ENCODE results near the gene TEX19. TPM values are rescaled to one million over a fixed set of nuclear protein-coding genes. Genes with fewer than 3 reads are reported as not detected.
"Not testable (repeated sequence)": the region's sequence is repeated elsewhere in the genome, so short reads cannot be mapped to it uniquely, and the experiment has no call there.

TEX19 gene
- total RNA-seq, 2 donors from 2014 or later: not detected

DNA sequence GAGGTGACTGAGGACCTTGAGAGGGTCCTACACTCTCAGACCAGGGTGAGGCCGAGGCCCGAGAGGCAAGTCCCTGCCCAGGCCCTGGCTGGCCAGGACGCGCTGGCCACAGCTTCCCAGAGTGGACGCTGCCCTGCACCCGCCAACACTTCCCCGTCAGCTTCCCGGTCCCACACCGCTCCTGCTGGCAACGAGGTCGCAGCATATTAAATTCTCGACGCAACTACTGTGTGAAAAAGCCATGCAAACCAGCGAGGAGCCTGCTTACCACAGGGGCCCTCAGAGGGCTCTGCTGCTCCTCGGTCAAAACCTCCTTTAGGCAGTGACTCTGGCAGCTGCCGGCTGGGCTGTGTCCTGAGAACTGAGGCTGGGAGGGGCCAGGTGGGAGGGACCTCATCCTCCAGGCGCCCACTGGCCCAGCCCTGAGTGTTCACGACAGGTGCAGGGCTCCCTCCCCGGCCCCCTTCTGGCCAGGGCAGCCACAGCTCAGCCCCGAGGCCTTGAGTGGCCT is 2.1 kb upstream of the TEX19 start:
- Histone ChIP-seq H3K9me3 (no peaks in the 10 kb centered on the region), H3K36me3 (no peaks in the 10 kb centered on the region), H3K27ac (no peak overlapping the region), H3K4me3 (no peak overlapping the region), H3K27me3 (no peaks in the 10 kb centered on the region), H3K4me1 (no peaks in the 10 kb centered on the region)
- TF ChIP-seq, protein P1, sequence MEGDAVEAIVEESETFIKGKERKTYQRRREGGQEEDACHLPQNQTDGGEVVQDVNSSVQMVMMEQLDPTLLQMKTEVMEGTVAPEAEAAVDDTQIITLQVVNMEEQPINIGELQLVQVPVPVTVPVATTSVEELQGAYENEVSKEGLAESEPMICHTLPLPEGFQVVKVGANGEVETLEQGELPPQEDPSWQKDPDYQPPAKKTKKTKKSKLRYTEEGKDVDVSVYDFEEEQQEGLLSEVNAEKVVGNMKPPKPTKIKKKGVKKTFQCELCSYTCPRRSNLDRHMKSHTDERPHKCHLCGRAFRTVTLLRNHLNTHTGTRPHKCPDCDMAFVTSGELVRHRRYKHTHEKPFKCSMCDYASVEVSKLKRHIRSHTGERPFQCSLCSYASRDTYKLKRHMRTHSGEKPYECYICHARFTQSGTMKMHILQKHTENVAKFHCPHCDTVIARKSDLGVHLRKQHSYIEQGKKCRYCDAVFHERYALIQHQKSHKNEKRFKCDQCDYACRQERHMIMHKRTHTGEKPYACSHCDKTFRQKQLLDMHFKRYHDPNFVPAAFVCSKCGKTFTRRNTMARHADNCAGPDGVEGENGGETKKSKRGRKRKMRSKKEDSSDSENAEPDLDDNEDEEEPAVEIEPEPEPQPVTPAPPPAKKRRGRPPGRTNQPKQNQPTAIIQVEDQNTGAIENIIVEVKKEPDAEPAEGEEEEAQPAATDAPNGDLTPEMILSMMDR (IDR thresholded peaks at IDR 0.05): no peak
- no peak for DNase-seq (ENCODE audit: low spot score)

DNA sequence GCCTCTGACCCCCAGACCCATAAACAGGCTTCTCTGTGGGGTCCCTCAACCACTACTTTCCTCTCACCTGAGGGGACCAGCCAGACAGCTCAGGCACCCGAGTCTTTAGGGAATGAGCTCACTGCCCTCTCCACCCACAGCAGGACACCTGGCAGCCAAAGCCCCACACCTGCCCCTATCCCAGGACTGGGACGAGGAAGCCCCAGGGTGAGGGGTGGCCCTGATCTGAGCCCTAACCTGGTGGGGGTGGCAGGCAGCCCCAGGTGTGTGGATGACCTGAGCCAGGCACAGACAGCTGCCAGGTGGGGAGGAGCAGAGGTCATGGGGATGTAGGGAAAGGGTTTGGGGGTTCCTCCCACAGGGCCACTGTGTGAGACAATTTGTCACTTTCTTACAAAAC is 1.7 kb upstream of the TEX19 start:
- TF ChIP-seq, protein P1 (IDR thresholded peaks at IDR 0.05): no peak
- no peak for DNase-seq (ENCODE audit: low spot score)
- Histone ChIP-seq H3K36me3 (no peaks in the 10 kb centered on the region), H3K4me1 (no peaks in the 10 kb centered on the region), H3K27me3 (no peaks in the 10 kb centered on the region), H3K27ac (no peak overlapping the region), H3K4me3 (no peak overlapping the region), H3K9me3 (no peaks in the 10 kb centered on the region)

DNA sequence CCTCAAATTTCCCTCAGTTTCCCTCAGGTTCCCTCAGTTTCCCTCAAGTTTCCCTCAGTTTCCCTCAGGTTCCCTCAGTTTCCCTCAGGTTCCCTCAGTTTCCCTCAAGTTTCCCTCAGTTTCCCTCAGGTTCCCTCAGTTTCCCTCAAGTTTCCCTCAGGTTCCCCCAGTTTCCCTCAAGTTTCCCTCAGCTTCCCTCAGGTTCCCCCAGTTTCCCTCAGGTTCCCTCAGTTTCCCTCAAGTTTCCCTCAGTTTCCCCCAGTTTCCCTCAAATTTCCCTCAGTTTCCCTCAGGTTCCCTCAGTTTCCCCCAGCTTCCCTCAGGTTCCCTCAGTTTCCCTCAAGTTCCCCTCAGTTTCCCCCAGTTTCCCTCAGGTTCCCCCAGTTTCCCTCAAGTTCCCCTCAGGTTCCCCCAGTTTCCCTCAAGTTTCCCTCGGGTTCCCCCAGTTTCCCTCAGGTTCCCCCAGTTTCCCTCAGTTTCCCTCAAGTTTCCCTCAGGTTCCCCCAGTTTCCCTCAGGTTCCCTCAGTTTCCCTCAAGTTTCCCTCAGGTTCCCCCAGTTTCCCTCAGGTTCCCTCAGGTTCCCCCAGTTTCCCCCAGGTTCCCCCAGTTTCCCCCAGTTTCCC is 516 bp downstream of the TEX19 start:
- H3K4me1 ChIP-seq; H3K27me3 ChIP-seq; H3K4me3 ChIP-seq; H3K27ac ChIP-seq; H3K9me3 ChIP-seq; DNase-seq (ENCODE audit: low spot score); H3K36me3 ChIP-seq: not testable (repeated sequence)

DNA sequence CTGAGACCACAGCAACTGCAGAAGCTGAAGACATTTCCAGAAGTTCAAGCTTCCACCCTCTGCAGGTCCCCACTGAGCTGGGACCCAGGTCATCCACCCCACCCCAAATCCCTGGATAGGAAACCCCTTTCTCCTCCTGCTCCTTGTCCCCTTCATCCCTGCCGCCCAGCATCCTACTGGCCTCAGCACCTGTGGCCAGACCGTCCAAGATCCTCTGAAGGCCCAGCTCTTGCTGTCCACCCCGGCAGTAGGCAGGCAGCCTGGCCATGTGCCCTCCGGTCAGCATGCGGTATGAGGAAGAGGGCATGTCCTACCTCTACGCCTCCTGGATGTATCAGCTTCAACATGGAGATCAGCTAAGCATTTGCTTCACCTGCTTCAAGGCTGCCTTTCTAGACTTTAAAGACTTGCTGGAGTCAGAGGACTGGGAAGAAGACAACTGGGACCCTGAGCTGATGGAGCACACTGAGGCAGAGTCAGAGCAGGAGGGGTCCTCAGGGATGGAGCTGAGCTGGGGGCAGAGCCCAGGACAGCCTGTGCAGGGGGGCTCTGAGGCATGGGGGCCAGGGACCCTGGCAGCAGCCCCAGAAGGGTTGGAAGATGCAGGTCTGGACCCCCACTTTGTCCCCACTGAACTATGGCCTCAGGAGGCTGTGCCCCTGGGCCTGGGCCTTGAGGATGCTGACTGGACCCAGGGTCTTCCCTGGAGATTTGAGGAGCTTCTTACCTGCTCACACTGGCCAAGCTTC is 3.0 kb downstream of the TEX19 start:
- no peaks in the 10 kb centered on the region for H3K4me1 ChIP-seq
- H3K9me3 ChIP-seq: no peaks in the 10 kb centered on the region
- H3K4me3 ChIP-seq: no peak overlapping the region
- no peak overlapping the region for H3K27ac ChIP-seq
- H3K36me3 ChIP-seq: no peaks in the 10 kb centered on the region
- no peaks in the 10 kb centered on the region for H3K27me3 ChIP-seq
- DNase-seq (ENCODE audit: low spot score): no peak
- TF ChIP-seq, protein P1 (IDR thresholded peaks at IDR 0.05): no peak

DNA sequence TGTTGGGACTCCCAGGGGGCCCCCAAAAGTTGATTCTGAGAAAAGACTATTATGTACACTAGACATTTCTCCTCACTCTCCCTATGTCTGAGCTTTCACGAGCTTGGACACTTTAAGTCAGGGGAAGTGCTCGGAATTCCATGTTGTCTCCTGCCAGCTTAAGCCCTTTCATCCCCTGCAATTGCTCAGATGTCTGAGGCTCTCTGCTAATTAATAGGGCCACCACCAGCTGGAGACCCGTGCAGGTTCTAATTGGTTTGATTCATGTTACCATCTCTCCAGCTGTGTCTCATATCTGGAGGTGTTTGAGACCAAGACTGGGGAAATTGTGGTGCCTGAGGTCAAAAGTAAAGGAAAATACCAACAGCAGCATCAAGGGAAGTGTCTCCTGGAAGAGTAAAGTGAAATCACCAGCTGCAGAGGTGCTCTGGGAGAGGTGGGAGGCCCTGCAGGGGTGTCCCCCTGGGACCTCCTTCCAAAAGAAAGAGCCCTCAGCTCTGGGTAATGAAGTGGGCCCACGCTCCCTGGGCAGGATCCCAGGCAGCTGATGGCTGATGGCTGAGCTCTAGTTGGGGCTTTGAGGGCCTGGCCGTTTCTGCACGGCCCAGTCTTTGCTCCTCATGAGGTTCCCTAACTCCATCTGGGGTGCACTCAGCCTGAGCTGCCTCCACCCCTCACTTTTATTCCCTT is 6.7 kb downstream of the TEX19 start:
- H3K27ac ChIP-seq: no peak overlapping the region
- H3K9me3 ChIP-seq: no peaks in the 10 kb centered on the region
- TF ChIP-seq, protein P1 (IDR thresholded peaks at IDR 0.05): no peak
- H3K36me3 ChIP-seq: no peaks in the 10 kb centered on the region
- H3K4me3 ChIP-seq: no peak overlapping the region
- H3K27me3 ChIP-seq: no peaks in the 10 kb centered on the region
- peaks cover 0 to 5% of the 10 kb centered on the region in 2 donors for H3K4me1 ChIP-seq
- DNase-seq (ENCODE audit: low spot score): no peak

DNA sequence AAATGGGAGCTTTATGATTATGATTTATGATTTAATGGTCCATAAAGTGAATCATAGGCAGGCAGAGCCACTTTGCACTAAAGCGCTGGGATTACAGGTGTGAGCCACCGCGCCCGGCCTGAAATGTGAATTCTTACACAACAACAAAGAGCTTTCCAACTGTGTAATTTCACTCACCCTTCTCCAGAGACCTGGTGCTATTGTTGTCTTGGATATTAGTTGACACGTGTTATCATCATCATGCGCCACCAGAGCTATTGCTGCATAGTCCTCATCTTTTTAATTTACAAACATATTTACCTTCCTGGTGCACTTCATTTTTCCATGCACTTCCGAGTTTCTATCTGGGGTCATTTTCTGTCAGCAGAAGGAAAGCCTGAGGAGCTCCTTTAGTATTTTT is 7.7 kb downstream of the TEX19 start:
- Histone ChIP-seq H3K4me3 (no peak overlapping the region), H3K9me3 (no peaks in the 10 kb centered on the region), H3K4me1 (peaks cover 0 to 15% of the 10 kb centered on the region in 2 donors), H3K36me3 (no peaks in the 10 kb centered on the region), H3K27ac (no peak overlapping the region), H3K27me3 (peaks cover 0 to 10% of the 10 kb centered on the region in 2 donors)
- no peak for DNase-seq (ENCODE audit: low spot score)
- TF ChIP-seq, protein P1 (IDR thresholded peaks at IDR 0.05): no peak
